Coronary artery (tissue), 2 donors: ENCODE measurements around the gene APOBR.
A peak's percentile ranks its signal among the peaks of the same experiment; 100 is the strongest.

Experiments
- DNase-seq: peaks from one replicate; pipeline ENCODE4 v3.0.0-alpha.2; 2017; ENCODE audit warnings: low spot score
- H3K27ac ChIP-seq, 2 donors: fragments of 200-600 bp; sonication (generic); one replicate each; pipeline ENCODE4 v1.5.1; 2016 to 2019
- H3K4me3 ChIP-seq: fragments of 200-600 bp; sonication (generic); 2 replicates; pipeline ENCODE4 v1.5.1; 2016; ENCODE audit warnings: mild to moderate bottlenecking, moderate library complexity
- TF ChIP-seq, protein P1 (sequence below): fragments of 200-600 bp; sonication (generic); IDR thresholded peaks from one replicate; pipeline ENCODE4 v1.5.1; 2019; ENCODE audit warnings: antibody characterized with exemption

The APOBR gene

DNA sequence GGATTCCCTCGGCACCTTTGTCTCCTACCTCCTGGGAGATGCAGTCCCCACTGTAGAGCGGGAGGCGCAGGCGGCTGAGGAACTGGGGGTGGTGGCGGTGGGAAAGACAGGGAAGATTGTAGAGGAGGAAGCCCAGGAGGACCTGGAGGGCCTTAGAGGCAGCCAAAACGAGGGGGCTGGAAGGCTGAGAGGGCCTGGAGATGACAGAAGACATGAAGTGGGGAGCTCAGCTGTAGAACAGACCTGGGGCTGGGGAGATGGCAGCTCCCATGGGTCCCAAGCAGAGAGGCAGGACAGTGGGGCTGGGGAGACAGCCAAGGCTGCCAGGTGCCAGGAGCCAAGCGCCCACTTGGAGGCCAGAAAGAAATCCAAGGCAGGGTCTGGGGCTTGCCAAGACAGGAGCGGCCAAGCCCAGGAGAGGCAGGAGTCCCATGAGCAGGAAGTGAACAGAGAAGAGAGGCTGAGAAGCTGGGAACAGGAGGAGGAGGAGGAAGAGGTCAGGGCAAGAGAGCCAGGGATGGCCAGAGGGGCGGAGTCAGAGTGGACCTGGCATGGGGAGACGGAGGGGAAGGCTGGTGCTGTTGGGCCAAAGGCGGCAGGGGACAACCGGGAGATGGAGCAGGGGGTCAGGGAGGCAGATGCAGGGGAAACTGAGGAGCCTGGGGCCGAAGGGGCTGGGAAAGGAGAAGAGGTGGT is 803 bp downstream of the APOBR start:
- H3K27ac ChIP-seq: peak overlapping the region in 1 of 2 donors; percentile 77

DNA sequence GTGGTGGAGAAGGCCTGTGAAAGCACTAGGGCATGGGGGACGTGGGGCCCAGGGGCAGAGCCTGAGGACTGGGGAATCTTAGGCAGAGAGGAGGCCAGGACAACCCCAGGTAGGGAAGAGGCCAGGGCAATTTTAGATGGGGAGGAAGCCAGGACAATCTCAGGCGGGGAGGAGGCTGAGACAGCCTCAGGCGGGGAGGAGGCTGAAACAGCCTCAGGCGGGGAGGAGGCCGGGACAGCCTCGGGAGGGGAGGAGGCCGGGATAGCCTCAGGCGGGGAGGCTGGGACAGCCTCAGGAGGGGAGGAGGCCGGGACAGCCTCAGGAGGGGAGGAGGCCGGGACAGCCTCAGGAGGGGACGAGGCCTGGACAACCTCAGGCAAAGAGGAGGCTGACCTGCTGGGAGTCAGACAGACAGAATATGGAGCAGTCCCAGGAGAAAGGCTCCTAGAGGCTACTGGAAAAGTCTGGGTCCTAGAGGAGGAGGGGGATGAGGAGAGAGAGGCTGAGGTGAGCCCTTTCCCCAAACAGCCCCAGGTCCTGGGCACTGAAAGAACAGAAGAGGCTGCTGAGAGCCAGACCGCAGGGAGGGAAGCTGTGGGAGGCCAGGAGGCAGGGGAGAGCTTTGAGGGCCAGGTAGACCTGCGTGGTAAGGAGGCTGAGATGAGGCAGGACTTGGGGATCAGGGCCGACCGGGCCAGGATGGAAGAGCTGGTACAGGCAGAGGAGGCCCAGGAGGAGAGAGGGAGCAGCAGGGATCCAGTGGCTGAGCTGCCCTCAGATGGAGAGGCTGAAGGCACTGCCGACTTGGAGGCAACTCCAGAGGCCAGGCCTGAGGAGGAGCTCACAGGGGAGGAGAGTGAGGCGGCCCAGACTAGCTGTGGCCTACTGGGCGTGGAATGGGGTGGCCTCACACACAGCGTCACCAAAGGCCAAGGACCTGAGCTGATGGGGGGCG is 1.6 kb downstream of the APOBR start:
- DNase-seq: no peak
- Histone ChIP-seq H3K4me3 (no peak overlapping the region), H3K27ac (no peak overlapping the region)
- TF ChIP-seq, protein P1, sequence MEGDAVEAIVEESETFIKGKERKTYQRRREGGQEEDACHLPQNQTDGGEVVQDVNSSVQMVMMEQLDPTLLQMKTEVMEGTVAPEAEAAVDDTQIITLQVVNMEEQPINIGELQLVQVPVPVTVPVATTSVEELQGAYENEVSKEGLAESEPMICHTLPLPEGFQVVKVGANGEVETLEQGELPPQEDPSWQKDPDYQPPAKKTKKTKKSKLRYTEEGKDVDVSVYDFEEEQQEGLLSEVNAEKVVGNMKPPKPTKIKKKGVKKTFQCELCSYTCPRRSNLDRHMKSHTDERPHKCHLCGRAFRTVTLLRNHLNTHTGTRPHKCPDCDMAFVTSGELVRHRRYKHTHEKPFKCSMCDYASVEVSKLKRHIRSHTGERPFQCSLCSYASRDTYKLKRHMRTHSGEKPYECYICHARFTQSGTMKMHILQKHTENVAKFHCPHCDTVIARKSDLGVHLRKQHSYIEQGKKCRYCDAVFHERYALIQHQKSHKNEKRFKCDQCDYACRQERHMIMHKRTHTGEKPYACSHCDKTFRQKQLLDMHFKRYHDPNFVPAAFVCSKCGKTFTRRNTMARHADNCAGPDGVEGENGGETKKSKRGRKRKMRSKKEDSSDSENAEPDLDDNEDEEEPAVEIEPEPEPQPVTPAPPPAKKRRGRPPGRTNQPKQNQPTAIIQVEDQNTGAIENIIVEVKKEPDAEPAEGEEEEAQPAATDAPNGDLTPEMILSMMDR: no peak

More for the DNA sequence above, 803 bp downstream of the APOBR start:
- DNase-seq: no peak
- peak overlapping the region; percentile 30 for H3K4me3 ChIP-seq
- TF ChIP-seq, protein P1: no peak

DNA sequence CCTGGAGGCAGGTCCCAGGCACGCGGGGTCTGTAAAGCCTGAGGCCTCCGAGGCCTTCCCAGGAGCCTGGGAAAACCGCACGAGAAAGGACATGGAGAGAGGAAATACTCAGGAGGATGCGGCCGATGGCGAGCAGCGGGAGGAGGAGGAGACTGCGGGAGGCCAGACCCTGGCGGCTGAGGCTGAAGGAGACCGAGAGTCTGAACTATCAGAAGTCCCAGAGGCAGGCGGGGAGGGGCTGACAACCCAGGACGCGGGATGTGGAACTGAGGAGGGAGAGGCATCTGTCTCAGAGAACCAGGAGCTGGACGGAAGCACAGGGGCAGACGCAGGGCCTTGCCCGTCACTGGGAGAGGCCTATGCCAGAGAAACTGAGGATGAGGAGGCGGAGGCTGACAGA is 2.4 kb downstream of the APOBR start:
- H3K27ac ChIP-seq: no peak overlapping the region
- no peak for DNase-seq

DNA sequence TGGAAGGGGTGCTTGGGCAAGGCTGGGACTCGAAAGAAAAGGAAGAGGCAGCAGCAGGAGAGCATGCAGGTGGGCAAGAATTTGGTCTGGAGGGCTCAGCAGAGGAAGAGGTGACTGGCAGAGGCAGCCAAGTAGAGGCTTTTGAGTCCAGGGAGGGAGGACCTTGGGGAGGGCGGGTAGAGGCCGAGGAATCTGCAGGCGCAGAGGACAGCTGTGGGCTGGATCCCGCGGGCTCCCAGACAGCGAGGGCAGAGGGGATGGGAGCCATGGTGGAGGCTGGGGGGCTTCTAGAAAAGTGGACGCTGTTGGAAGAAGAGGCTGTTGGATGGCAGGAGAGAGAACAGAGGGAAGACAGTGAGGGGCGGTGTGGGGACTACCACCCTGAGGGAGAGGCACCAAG is 2.9 kb downstream of the APOBR start:
- Histone ChIP-seq H3K27ac (no peak overlapping the region), H3K4me3 (no peak overlapping the region)
- TF ChIP-seq, protein P1: no peak
- no peak for DNase-seq

More for the DNA sequence above, 2.4 kb downstream of the APOBR start:
- no peak overlapping the region for H3K4me3 ChIP-seq
- TF ChIP-seq, protein P1: no peak

DNA sequence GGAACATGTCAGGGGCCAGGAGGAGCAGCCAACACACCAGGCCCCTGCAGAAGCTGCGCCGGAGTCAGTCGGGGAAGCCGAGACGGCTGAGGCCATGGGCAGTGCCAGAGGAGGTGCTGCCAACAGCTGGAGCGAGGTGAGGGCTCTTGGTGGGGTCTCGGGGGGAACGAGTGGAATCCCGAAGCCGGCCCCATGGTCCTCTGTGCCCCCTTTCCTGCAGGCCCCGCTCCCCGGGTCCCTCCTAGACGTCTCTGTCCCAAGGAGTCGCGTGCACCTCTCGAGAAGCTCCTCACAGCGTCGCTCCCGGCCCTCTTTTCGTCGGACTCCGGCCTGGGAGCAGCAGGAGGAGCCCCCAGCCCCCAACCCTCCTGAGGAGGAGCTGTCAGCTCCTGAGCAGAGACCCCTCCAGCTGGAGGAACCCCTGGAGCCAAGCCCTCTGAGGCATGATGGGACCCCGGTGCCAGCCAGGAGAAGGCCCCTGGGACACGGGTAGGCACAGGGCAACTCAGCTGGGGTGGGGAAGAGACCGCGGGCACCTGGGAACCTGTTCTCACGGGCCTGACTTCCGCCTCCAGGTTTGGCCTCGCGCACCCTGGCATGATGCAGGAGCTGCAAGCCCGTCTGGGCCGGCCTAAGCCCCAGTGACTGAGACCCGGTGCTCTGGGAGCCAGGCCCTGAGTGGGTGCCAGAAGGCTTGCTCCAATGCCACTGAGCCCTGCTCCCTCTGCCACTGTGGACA is 3.6 kb downstream of the APOBR start:
- no peak overlapping the region for H3K4me3 ChIP-seq
- no peak for DNase-seq
- TF ChIP-seq, protein P1: no peak
- no peak overlapping the region for H3K27ac ChIP-seq

DNA sequence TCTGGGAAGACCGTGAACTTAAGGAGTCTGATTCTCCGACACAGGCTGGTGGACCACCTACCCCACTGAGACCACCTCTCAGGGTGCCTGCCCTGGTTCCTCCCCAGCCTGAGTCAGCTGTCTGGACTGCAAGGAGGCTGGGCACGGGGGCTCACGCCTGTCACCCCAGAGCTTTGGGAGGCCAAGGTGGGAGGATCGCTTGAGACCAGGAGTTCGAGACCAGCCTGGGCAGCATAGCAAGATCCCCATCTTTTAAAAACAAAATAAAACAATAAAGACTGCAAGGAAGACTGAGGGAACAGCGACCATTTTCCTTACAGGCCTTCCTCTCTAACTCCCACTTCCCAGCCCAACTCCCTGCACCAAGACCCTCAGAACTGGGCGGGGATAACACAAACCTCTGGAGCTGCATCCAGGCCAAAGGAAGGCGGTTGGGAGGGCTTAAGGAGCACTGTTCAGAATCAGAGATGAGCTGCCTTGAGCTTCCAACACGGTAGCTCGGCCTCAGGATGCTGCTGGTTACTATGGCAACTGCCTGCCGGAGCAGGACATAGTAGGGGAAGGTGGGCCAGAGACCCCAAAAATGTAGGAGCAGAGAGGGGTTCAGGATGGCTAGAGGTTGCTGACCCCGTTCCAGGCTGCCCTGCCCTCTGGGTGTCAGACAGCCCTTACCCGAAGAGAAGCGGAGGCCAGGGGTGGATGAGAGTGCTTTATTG is 4.4 kb downstream of the APOBR start:
- Histone ChIP-seq H3K27ac (no peak overlapping the region), H3K4me3 (no peak overlapping the region)
- TF ChIP-seq, protein P1: no peak
- DNase-seq: no peak
